IPS-20b (cell line): ENCODE measurements around the gene GET4.
"Not testable (repeated sequence)": the region's sequence is repeated elsewhere in the genome, so short reads cannot be mapped to it uniquely, and the experiment has no call there.

Experiments used
- H3K27ac ChIP-seq: one replicate; pipeline ENCODE4 v1.5.1; 2013; ENCODE audit warnings: low read length
- H3K27me3 ChIP-seq: 2 replicates; pipeline ENCODE4 v1.6.1; 2013; ENCODE audit warnings: mild to moderate bottlenecking, low read length, inconsistent platforms; ENCODE audit not compliant: insufficient read depth
- H3K36me3 ChIP-seq: 2 replicates; pipeline ENCODE4 v1.6.1; 2013; ENCODE audit warnings: low read depth, mild to moderate bottlenecking, inconsistent platforms, low read length, moderate library complexity; ENCODE audit not compliant: insufficient read depth
- H3K4me1 ChIP-seq: 2 replicates; pipeline ENCODE4 v1.6.1; 2013; ENCODE audit warnings: mild to moderate bottlenecking, control low read depth, inconsistent platforms, low read length, moderate library complexity; ENCODE audit not compliant: insufficient read depth
- H3K4me3 ChIP-seq: 2 replicates; pipeline ENCODE4 v1.5.1; 2013; ENCODE audit warnings: mild to moderate bottlenecking, low read length, inconsistent platforms
- H3K9ac ChIP-seq: 2 replicates; pipeline ENCODE4 v1.6.1; 2013; ENCODE audit warnings: low read depth, mild to moderate bottlenecking, inconsistent platforms, low read length, moderate library complexity
- H3K9me3 ChIP-seq: 2 replicates; pipeline ENCODE4 v1.6.1; 2013; ENCODE audit warnings: mild to moderate bottlenecking, low read depth, low read length, inconsistent platforms; ENCODE audit not compliant: insufficient read depth

GET4 gene

GRCh38 chr7:846958-847650 is 29.2 kb upstream of the GET4 start:
- H3K36me3 ChIP-seq, result peaks cover 75% of the 10 kb centered on the region
- H3K4me3 ChIP-seq, H3K27ac ChIP-seq, H3K4me1 ChIP-seq, H3K27me3 ChIP-seq, H3K9ac ChIP-seq, H3K9me3 ChIP-seq: not testable (repeated sequence)

- not testable (repeated sequence) for H3K4me1 ChIP-seq, H3K9ac ChIP-seq, H3K27me3 ChIP-seq, H3K4me3 ChIP-seq, H3K27ac ChIP-seq, H3K9me3 ChIP-seq
- peaks cover 75% of the 10 kb centered on the region for H3K36me3 ChIP-seq
These were observed 28.6 kb upstream of the GET4 start for GRCh38 chr7:847728-848127.

- Histone ChIP-seq H3K9me3 (no peaks in the 10 kb centered on the region), H3K9ac (no peak overlapping the region), H3K4me3 (no peak overlapping the region), H3K27ac (no peak overlapping the region), H3K36me3 (peaks cover 75% of the 10 kb centered on the region), H3K4me1 (no peaks in the 10 kb centered on the region), H3K27me3 (no peaks in the 10 kb centered on the region)
These were observed 27.2 kb upstream of the GET4 start for GRCh38 chr7:849145-849544.

- Histone ChIP-seq H3K9ac (no peak overlapping the region), H3K27me3 (no peaks in the 10 kb centered on the region), H3K9me3 (no peaks in the 10 kb centered on the region), H3K36me3 (peaks cover 75% of the 10 kb centered on the region), H3K27ac (no peak overlapping the region), H3K4me3 (no peak overlapping the region), H3K4me1 (no peaks in the 10 kb centered on the region)
These were observed 26.6 kb upstream of the GET4 start for GRCh38 chr7:849781-850180.

- Histone ChIP-seq H3K27me3 (no peaks in the 10 kb centered on the region), H3K4me1 (no peaks in the 10 kb centered on the region), H3K9me3 (no peaks in the 10 kb centered on the region), H3K36me3 (peaks cover 79% of the 10 kb centered on the region), H3K9ac (no peak overlapping the region), H3K27ac (no peak overlapping the region), H3K4me3 (no peak overlapping the region)
These were observed 25.1 kb upstream of the GET4 start for GRCh38 chr7:851204-851603.

- Histone ChIP-seq H3K9me3 (no peaks in the 10 kb centered on the region), H3K27ac (no peak overlapping the region), H3K36me3 (peaks cover 94% of the 10 kb centered on the region), H3K9ac (no peak overlapping the region), H3K4me3 (no peak overlapping the region), H3K4me1 (no peaks in the 10 kb centered on the region), H3K27me3 (no peaks in the 10 kb centered on the region)
These were observed 22.8 kb upstream of the GET4 start for GRCh38 chr7:853366-854117.

- peaks cover 94% of the 10 kb centered on the region for H3K36me3 ChIP-seq
- H3K4me1 ChIP-seq, result no peaks in the 10 kb centered on the region
- H3K9me3 ChIP-seq, result no peaks in the 10 kb centered on the region
These were observed 22.1 kb upstream of the GET4 start for GRCh38 chr7:854118-854775.

GRCh38 chr7:855686-856369 is 20.5 kb upstream of the GET4 start:
- no peak overlapping the region for H3K4me3 ChIP-seq
- H3K9me3 ChIP-seq, result no peaks in the 10 kb centered on the region
- H3K27ac ChIP-seq, result no peak overlapping the region
- H3K27me3 ChIP-seq, result no peaks in the 10 kb centered on the region
- H3K4me1 ChIP-seq, result no peaks in the 10 kb centered on the region
- no peak overlapping the region for H3K9ac ChIP-seq
- peaks cover 95% of the 10 kb centered on the region for H3K36me3 ChIP-seq

More at GRCh38 chr7:854118-854775, 22.1 kb upstream of the GET4 start:
- Histone ChIP-seq H3K9ac (no peak overlapping the region), H3K4me3 (no peak overlapping the region), H3K27ac (no peak overlapping the region), H3K27me3 (no peaks in the 10 kb centered on the region)

GRCh38 chr7:856444-857095 is 19.8 kb upstream of the GET4 start:
- peaks cover 96% of the 10 kb centered on the region for H3K36me3 ChIP-seq

GRCh38 chr7:857661-858060 is 18.7 kb upstream of the GET4 start:
- peaks cover 96% of the 10 kb centered on the region for H3K36me3 ChIP-seq
- H3K9ac ChIP-seq, result no peak overlapping the region; the same call in 1 of the 2 replicates
- H3K9me3 ChIP-seq, result no peaks in the 10 kb centered on the region
- H3K4me1 ChIP-seq, result no peaks in the 10 kb centered on the region
- H3K27ac ChIP-seq, result no peak overlapping the region
- no peak overlapping the region for H3K4me3 ChIP-seq
- no peaks in the 10 kb centered on the region for H3K27me3 ChIP-seq

More at GRCh38 chr7:856444-857095, 19.8 kb upstream of the GET4 start:
- Histone ChIP-seq H3K4me1 (no peaks in the 10 kb centered on the region), H3K27ac (no peak overlapping the region), H3K9ac (no peak overlapping the region), H3K9me3 (no peaks in the 10 kb centered on the region), H3K27me3 (no peaks in the 10 kb centered on the region), H3K4me3 (no peak overlapping the region)

- Histone ChIP-seq H3K27ac (no peak overlapping the region), H3K4me3 (no peak overlapping the region), H3K27me3 (no peaks in the 10 kb centered on the region), H3K36me3 (peaks cover 94% of the 10 kb centered on the region), H3K9me3 (no peaks in the 10 kb centered on the region), H3K9ac (no peak overlapping the region), H3K4me1 (no peaks in the 10 kb centered on the region)
These were observed 16.9 kb upstream of the GET4 start for GRCh38 chr7:859359-860030.
